CD4-positive, alpha-beta T cell treated with Interleukin-4 for 1 hour (primary cell): ENCODE results near the gene PNKP.

Source experiments
- DNase-seq, 2 donors: peaks; one replicate each; pipeline ENCODE4 v3.0.0-alpha.2; 2020 to 2022

Gene PNKP

GRCh38 chr19:49857061-49857837 is 10.1 kb downstream of the PNKP start:
- DNase-seq: no peak

- DNase-seq: no peak
Measured at GRCh38 chr19:49856574-49857021, 10.8 kb downstream of the PNKP start.

GRCh38 chr19:49855676-49856573 is 11.5 kb downstream of the PNKP start:
- DNase-seq: no peak

GRCh38 chr19:49855277-49855675 is 12.1 kb downstream of the PNKP start:
- no peak for DNase-seq

GRCh38 chr19:49854378-49855263 is 12.8 kb downstream of the PNKP start:
- no peak for DNase-seq

- no peak for DNase-seq
Measured at GRCh38 chr19:49853852-49854377, 13.5 kb downstream of the PNKP start.

GRCh38 chr19:49852631-49853126 is 14.7 kb downstream of the PNKP start:
- DNase-seq: no peak

- DNase-seq: peak in 1 of 2 donors; percentile 42
Measured at GRCh38 chr19:49851456-49852259, 15.7 kb downstream of the PNKP start.

- peak; percentile 90 for DNase-seq
Measured at GRCh38 chr19:49850487-49851342, 16.7 kb downstream of the PNKP start, which contains the start of gene PTOV1. PTOV1 (plus strand) TSS chr19:49851159.

- DNase-seq: no peak
Measured at GRCh38 chr19:49850221-49850486, 17.2 kb downstream of the PNKP start.

- DNase-seq: no peak
Measured at GRCh38 chr19:49849433-49850220, 17.7 kb downstream of the PNKP start.

- no peak for DNase-seq
Measured at GRCh38 chr19:49848938-49849337, 18.4 kb downstream of the PNKP start.

- peak in 1 of 2 donors; percentile 50 for DNase-seq
Measured at GRCh38 chr19:49847731-49848696, 19.4 kb downstream of the PNKP start.

- no peak for DNase-seq
Measured at GRCh38 chr19:49846408-49846807, 21.0 kb downstream of the PNKP start.

- no peak for DNase-seq
Measured at GRCh38 chr19:49845414-49845813, 22.0 kb downstream of the PNKP start.

GRCh38 chr19:49844138-49845095 is 23.0 kb downstream of the PNKP start:
- DNase-seq: no peak

GRCh38 chr19:49843265-49843664 is 24.1 kb downstream of the PNKP start:
- peak in 1 of 2 donors; percentile 56 for DNase-seq
